GDM1 (cell line): ENCODE measurements around the gene STPG2.

ENCODE experiments used
- DNase-seq: peaks from one replicate; lab custom pipeline; 2025; lab: John Stamatoyannopoulos, UW

STPG2 gene

DNA sequence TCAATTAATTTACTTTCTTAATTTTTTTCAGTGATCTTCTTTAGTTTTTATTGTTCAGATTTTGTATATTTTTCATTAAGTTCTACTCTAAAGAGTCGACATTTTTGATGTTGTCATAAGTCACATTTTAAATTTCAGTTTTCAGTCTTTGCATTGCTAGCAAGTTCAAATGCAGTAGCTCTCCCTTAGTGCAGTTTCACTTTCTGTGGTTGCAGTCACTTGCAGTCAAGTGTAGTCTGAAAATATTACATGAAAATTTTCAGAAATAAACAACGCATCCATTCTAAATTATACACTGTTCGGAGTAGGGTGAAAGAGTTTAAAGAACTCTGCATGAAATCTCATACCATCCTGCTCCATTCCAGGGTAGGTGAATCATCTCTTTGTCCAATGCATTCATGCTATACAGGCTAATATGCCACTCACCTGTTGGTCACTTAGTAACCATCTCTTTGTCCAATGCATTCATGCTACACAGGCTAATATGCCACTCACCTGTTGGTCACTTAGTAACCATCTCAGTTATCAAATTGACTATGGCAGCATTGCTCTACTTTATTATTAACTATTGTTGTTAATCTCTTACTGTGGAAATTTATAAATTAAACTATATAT is 356.9 kb downstream of the STPG2 start:
- no peak for DNase-seq

GRCh38 chr4:97778174-97778573 is 365.1 kb downstream of the STPG2 start:
- DNase-seq: no peak

DNA sequence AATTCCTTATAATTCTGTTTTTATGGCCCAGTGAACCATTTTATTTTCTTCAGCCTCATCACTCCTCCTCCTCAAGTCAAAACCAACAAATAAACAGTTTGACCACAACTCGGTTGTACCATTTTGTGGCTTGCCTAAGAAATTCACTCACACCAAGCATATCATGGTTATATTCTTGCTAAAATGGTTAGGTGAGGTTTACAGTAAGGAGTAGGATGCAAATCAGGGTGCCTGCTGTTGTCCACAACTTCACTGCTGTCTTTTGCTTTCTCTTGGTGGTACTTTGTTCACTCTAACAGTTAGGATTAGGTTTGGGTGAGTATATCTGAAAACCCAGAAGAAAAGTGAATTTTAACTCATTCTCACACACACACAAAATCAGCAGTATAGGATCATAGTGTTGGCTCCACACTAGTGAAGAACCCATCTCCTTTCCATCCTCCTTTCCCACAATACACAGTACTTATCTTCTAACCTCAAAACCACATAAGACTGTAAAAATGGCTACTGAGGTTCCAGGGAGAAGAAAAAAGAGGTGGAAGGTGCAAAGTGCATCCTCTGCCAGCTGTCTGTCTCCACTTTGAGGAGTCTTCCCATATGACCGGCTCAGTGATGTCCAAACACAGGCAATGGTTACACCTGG is 368.8 kb downstream of the STPG2 start:
- DNase-seq: no peak

- no peak for DNase-seq
Observed at GRCh38 chr4:97770222-97770621, 373.1 kb downstream of the STPG2 start.

DNA sequence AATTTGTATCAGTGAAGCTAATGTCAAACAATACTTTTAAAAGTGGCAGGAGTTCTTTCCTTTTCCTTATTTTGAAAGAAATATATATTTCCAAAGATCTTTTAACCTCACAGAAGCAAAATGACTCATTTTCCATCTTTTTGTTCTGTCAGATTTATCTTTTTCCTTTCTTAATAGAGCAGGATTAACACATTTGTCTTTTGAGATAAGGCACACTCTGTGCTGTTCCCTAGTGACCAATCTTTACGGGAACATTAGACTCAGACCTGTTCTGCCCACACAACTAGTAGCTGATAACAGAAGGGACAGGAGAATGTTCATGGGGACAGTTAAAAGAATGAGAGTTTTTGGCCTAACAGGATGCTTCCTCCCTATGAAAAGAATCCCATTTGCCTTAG is 381.2 kb downstream of the STPG2 start:
- no peak for DNase-seq

DNA sequence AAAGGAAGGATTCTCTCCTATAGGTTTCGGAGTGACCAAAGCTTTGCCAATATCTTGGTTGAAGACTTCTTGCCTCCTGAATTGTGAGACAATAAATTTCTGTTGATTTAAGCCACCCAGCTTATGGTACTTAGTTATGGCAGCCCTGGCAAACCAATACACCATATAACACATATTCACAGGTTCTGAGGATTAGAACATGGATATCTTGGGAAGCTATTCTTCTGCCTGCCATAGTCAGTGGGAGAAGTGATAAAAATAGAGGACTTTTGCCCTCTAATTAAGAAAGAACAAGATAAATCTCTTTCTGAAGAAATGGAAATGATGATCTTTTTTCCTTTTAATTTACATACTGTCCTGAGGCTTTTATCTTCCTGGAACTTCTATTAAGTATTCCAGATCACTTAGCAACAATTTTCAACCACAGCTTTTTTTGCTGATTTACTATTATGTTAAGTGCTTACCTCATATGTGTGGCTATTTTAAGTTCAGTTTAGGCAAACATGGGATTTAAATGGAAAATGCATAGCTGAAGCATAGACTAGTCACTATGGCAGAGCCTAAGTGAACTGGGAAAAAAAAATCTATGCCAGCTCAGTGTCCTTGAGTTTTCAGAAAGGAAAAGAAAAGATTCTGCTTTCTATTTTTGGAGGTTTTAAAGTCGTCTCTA is 381.7 kb downstream of the STPG2 start:
- DNase-seq: no peak

GRCh38 chr4:97759785-97760184 is 383.5 kb downstream of the STPG2 start:
- DNase-seq: no peak

DNA sequence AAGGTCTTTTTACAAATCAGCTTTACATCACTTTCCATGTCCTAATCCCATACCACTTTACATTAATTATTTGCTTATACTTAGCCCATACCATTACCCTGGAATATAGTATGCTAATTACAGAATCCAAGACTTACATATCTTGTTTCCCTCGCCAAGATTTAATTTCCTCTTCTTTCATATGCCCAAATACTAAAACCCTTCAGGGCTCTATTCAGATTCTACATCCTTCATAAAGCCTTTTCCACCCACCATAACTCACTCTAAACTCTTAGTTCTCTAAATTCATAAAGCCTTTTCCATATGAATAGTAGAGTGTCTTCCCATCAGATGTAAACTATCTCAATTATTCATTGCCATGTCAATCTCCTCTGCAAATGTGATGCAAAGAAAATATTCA is 390.7 kb downstream of the STPG2 start:
- no peak for DNase-seq

DNA sequence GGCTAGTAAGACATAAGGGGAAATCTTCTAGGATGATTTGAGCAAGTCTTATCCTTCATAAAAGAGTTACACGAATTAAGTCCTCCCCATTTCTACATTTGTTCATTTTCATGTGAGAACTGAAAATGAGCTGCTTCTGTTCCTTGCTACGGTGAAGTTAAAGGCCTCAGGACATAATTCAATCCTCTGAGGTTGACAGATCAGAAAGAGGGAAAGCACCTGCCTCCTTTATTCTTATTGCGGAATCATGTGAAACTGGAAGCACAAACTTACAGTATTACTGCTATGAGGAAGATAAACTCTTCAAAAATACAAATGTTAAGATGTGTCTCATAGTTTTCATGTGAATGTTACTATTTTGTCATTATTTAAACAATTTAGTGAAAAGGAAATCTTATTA is 395.3 kb downstream of the STPG2 start:
- DNase-seq: no peak

DNA sequence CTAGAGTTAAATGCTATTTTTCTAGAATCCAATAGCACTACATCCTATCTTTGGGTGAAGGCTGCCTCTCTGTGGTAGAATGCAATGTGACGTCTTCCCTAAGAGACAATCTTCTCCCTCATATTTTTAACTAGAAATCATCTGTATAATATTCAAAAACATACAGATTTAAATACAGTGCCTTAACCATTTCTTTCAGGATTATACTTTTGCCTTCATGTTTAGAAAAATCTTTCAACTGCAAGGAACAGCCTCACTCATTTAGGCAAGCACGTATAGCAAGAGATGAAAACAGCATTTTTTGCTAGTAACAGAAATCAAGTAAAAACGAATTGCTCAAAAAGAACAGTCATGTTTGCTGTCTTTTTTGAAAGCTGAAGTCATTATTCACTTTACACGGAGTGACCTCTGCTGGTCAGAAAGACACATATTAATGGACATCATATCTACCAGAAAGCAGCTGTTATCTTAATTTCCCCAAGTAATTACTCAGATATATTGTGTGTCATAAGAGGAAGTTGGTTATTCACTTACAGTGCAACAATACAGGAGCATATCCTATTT is 422.3 kb downstream of the STPG2 start:
- no peak for DNase-seq

DNA sequence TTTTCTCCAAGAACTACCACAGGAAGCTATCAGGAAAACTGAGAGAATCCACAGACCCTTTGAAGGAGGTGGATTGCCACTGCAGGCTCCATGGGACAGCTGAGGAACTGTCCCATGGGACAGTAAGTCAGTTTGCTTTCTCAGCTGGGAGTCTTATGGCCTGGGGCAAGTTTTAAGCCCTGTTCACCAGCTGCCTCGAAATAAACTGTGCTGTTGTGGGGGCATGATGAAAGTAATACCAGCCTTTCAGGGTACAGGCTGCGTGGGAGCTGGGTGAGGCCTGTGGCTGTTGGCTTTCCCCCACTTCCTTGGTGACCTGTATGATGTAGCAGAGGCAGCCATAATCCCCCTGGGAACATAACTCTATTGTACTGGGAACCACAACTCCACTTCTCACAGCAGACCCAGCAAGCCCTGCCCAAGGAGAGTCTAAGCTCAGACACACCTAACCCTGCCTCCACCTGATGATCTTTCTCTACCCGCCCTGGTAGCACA is 452.1 kb downstream of the STPG2 start:
- no peak for DNase-seq

- no peak for DNase-seq
Observed at GRCh38 chr4:97670703-97671269, 472.5 kb downstream of the STPG2 start.

DNA sequence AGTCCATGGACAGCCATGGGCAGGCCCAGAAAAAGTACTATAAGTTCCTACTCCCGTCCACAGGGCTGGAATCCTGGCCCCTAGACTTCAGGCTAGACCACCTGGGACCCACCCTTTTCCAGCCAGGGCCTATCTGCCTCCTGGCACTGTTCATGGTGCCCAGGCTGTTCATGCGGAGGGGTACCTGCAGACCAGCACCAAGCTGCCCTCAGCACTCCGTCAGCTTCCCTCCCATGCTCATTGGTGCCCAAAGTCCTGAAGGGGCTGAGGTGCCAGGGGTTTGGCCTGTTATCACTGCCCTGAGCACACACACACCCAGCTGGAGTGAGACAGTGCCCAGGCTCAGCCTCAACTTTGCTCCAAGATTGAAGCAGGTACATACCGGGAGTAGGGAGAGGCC is 477.7 kb downstream of the STPG2 start:
- no peak for DNase-seq

DNA sequence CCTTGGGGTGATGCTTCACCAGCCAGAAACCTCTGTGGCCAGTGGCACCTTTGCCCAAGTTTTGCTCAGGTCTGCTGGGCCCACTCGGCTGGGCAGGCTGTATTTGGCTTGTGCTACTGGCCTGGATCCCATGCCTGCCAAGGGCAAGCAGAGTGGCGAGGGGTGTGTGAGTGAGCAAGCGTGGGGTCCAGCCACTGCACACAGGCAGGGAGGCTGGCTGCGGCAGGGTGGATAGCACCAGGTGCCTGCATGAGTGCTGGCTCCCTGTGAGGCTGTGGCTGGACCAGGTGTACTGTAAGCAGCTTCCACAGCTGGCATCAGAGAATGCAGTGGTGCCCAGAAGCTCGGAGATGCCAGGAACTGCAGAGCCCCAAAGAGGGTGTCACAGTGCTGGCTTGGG is 478.5 kb downstream of the STPG2 start:
- DNase-seq: no peak

DNA sequence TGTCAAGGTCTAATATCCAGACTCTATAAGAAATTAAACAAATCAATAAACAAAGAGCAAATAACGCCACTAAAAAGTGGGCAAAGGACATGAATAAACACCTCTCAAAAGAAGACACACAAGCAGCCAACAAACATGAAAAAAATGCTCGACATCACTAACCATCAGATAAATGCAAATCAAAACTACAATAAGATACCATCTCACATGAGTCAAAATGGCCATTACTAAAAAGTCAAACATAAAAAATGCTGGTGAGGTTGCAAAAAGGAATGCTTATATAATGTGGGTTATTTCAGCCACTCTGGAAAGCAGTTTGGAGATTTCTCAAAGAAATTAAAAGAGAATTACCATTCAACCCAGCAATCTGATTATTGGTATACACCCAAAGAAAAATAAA is 481.1 kb downstream of the STPG2 start:
- DNase-seq: no peak

GRCh38 chr4:97656044-97656720 is 487.1 kb downstream of the STPG2 start:
- no peak for DNase-seq

DNA sequence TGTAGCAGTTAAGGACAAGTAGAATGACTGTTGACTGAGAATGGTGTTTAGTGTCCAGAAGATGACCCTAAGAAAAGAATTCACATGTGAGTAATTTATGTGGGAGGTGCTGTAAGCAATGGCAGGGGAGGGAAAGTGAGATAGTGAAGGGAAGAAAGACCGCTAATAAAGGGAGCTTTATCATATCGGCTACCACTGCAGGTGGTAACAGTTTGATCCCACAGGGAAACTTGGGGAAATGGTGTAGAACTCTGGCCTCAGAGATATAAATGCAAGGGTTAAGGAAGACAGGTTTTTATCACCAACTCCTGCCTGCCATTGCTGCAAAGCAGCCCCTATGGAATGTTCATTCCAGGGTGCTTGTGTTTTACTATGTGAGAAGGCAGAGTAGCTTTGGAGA is 489.6 kb downstream of the STPG2 start:
- no peak for DNase-seq

- DNase-seq: no peak
Observed at GRCh38 chr4:97646997-97647396, 496.3 kb downstream of the STPG2 start.

DNA sequence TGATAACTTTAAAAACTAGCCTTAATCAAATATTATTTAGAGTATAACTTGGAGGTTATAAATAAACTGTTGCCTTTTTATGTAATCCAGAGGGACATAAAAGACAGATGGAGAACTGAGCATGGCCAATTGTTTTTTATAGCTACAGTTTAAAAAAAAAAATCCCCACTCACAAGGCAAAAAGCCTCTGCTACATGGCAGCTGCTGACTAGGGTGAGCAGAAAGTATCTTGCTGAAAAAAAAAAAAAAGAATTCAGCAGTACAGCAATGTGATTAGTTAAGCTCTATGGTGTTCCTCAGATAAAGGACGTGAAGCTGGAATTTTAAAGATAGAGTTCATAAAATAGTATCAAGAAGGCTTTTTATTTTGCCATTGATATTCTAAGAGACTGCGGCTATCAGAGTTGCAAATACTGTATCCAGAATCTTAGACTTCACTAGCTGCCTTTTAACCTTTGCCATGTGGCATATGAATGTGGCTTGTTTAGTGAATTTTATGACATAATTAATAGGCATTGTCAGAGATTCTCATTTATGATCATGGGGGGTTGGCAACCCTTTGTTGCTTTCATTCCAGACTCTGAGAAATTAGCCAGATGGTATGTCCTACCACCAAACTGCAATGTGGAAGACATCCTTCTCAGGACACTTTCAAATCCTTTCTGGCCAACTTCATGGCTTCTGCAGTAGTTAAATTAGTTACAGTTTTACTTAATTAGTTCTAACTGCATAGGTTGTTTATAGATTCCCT is 498.0 kb downstream of the STPG2 start:
- no peak for DNase-seq

GRCh38 chr4:97643179-97643578 is 500.1 kb downstream of the STPG2 start:
- no peak for DNase-seq

DNA sequence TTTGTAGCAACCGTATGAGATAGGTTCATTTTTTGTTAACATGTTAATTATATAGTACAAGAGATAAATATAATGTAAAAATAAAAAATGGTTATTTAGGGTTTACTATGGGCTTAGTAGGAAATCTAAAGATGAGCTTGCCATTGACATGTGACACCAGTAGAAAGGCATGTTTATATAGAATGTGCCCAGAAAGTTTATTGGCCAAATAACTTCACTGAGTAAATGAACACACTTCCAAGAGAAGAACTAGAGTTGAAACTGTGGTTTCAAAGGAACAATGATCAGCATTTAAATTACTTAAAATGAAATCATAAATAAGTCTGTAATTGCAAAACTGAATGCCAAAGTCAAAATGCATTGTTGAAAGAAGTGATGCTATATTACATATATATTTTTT is 503.3 kb downstream of the STPG2 start:
- no peak for DNase-seq
